Activated B cell treated with CpG ODN at 0.5 μM for 24 hours (primary cell): ENCODE data around the gene MC2R. TPM values are rescaled to one million over a fixed set of nuclear protein-coding genes. Genes with fewer than 3 reads are reported as not detected.

Experiments used
- ATAC-seq: fragments of 200-7000 bp; cut with Tn5 transposase; one replicate; pipeline ENCODE4 v1.10.0; 2021; ENCODE audit warnings: low read depth, mild to moderate bottlenecking, moderate library complexity
- CTCF ChIA-PET: fragments of 350-600 bp; sonication (Branson Sonifier 250); formaldehyde crosslinking; loops from one replicate; lab custom pipeline; 2021; ENCODE audit warnings: antibody characterized with exemption; lab: Charles Lee
- POLR2A ChIA-PET: fragments of 350-600 bp; sonication (Branson Sonifier 250); formaldehyde crosslinking; loops from one replicate; lab custom pipeline; 2021; ENCODE audit warnings: antibody characterized with exemption; lab: Charles Lee
- DNase-seq: peaks from one replicate; pipeline ENCODE4 v3.0.0; 2022
- H3K27ac Mint-ChIP-seq: one replicate; pipeline ENCODE4 v1.8.0; 2020; ENCODE audit warnings: mixed read lengths
- H3K27me3 Mint-ChIP-seq: one replicate; pipeline ENCODE4 v1.8.0; 2021; ENCODE audit warnings: mixed read lengths
- H3K36me3 Mint-ChIP-seq: one replicate; pipeline ENCODE4 v1.8.0; 2021; ENCODE audit warnings: low read depth, mixed read lengths
- H3K4me1 Mint-ChIP-seq: one replicate; pipeline ENCODE4 v1.8.0; 2021; ENCODE audit warnings: mixed read lengths
- H3K4me3 Mint-ChIP-seq: one replicate; pipeline ENCODE4 v1.8.0; 2020; ENCODE audit warnings: mild to moderate bottlenecking, mixed read lengths
- H3K9me3 Mint-ChIP-seq: one replicate; pipeline ENCODE4 v1.8.0; 2020; ENCODE audit warnings: mixed read lengths
- intact Hi-C: fragments of 100-400 bp; cut with micrococcal nuclease; formaldehyde crosslinking; loops from one replicate; pipeline ENCODE4 v1.15.1; 2024
- total RNA-seq: library from RNA; stranded (reverse); gene quantifications from 2 replicates; pipeline ENCODE4 v1.2.3, GENCODE V29; 2022
- TF ChIP-seq, protein P1 (sequence below): fragments of 200-600 bp; IDR thresholded peaks from one replicate; pipeline ENCODE4 v1.8.0; 2022; ENCODE audit warnings: antibody characterized with exemption, mild to moderate bottlenecking

The MC2R gene
- total RNA-seq, 1 donor from 2014 or later = not detected

DNA sequence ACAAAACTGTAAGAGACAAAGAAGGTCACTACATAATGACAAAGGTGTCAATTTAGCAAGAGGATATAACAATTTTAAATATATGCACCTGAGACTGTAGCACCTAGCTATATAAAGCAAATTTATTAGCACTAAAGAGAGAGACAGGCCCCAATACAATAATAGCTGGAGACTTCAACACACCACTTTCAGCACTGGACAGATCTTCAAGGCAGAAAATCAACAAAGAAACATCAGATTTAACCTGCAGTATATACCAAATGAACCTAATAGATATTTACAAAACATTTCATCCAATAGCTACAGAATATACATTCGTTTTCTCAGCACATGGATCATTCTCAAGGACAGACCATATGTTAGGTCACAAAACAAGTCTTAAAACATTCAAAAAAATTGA is 14.7 kb downstream of the MC2R start:
- peaks cover 11% of the 10 kb centered on the region for H3K9me3 Mint-ChIP-seq
- ATAC-seq (no peak), DNase-seq (no peak)
- H3K27ac Mint-ChIP-seq = no peak overlapping the region
- ChIA-PET POLR2A (no interaction called here), CTCF (no interaction called here)
- H3K4me1 Mint-ChIP-seq = no peaks in the 10 kb centered on the region
- H3K4me3 Mint-ChIP-seq = no peak overlapping the region
- intact Hi-C loops = no loop called here
- no peaks in the 10 kb centered on the region for H3K36me3 Mint-ChIP-seq
- TF ChIP-seq, protein P1, sequence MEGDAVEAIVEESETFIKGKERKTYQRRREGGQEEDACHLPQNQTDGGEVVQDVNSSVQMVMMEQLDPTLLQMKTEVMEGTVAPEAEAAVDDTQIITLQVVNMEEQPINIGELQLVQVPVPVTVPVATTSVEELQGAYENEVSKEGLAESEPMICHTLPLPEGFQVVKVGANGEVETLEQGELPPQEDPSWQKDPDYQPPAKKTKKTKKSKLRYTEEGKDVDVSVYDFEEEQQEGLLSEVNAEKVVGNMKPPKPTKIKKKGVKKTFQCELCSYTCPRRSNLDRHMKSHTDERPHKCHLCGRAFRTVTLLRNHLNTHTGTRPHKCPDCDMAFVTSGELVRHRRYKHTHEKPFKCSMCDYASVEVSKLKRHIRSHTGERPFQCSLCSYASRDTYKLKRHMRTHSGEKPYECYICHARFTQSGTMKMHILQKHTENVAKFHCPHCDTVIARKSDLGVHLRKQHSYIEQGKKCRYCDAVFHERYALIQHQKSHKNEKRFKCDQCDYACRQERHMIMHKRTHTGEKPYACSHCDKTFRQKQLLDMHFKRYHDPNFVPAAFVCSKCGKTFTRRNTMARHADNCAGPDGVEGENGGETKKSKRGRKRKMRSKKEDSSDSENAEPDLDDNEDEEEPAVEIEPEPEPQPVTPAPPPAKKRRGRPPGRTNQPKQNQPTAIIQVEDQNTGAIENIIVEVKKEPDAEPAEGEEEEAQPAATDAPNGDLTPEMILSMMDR = no peak
- peaks cover 4% of the 10 kb centered on the region for H3K27me3 Mint-ChIP-seq

DNA sequence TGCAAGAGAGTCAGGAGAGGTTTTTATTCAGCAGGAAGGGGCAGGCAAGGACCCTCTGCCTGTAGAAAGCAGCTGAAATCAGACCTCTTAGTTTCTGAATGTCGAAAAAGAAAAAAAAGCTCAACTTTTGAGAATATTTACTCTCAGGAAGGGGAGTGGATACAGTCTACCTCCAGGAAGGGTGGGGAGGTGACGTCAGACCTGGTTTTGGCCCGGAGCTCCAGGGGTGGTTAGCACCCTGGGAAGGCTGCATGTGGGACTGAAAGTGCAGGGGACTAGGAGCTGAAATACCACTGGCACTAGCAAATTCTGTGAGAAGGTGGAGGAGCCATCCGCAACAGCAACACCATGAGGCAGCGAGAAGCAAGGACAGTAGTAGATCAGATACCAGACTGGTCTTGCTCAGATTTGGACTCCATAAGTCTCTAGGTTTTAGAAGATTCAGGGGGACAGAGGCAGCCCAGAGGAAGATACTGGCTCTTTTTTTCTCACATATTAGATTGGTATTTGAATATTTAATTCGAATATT is 19.8 kb downstream of the MC2R start:
- H3K4me3 Mint-ChIP-seq = no peak overlapping the region

DNA sequence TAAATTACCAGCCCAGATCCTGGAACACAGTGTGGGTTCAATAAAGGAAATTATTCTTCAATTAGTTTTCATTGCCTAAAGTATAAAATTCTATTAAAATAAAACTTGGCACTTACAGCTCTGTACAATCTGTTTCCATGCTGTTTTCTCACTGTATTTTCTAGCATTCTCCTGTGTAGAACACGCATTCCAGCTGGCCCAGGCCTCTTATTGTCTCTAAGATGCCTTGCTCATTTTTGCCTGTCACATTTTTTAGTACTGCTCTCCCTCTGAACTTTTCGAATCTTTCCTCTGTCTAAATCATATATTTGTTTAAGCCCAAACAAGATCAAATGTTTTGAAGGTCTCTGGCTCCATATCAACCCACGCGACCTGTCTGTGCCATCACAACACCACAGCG is 20.8 kb downstream of the MC2R start:
- no peaks in the 10 kb centered on the region for H3K36me3 Mint-ChIP-seq
- H3K27ac Mint-ChIP-seq = no peak overlapping the region
- ChIA-PET CTCF (no interaction called here), POLR2A (no interaction called here)
- intact Hi-C loops = no loop called here
- TF ChIP-seq, protein P1 = no peak
- no peak for ATAC-seq
- no peak overlapping the region for H3K4me3 Mint-ChIP-seq
- peaks cover 24% of the 10 kb centered on the region for H3K4me1 Mint-ChIP-seq
- no peaks in the 10 kb centered on the region for H3K9me3 Mint-ChIP-seq
- no peak for DNase-seq
- H3K27me3 Mint-ChIP-seq = peaks cover 2% of the 10 kb centered on the region

More for the DNA sequence above, 19.8 kb downstream of the MC2R start:
- H3K4me1 Mint-ChIP-seq = peaks cover 24% of the 10 kb centered on the region
- no peaks in the 10 kb centered on the region for H3K36me3 Mint-ChIP-seq
- TF ChIP-seq, protein P1 = no peak
- CTCF ChIA-PET = no interaction called here
- peaks cover 2% of the 10 kb centered on the region for H3K27me3 Mint-ChIP-seq
- H3K9me3 Mint-ChIP-seq = peaks cover 10% of the 10 kb centered on the region
- intact Hi-C loops = no loop called here
- POLR2A ChIA-PET = no interaction called here
- no peak for DNase-seq
- no peak for ATAC-seq
- no peak overlapping the region for H3K27ac Mint-ChIP-seq

DNA sequence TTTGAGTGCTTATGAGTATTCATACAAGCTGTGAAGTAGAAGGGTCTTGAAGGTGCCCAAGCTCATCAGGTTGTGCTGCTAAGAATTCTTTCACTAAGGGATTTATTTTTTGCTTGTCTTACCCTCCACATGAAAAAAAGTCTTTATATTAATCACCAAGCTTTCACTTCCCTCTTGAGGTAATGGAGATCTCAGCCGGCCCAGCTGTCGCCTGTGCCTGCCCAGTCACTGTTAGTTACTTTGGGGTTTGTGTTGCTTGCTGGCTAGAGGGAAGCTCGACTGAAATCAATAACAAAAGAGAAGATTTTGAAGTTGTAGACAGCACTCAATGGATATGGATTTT is 21.9 kb downstream of the MC2R start:
- DNase-seq (no peak), ATAC-seq (peak; percentile 88)
- CTCF ChIA-PET = interaction anchor here (1.4 kb wide), 1 partner anchor 69 kb away, joined by 6 read pairs; the partner anchor contains the start of gene MC5R
- Mint-ChIP-seq H3K9me3 (no peaks in the 10 kb centered on the region), H3K4me1 (peaks cover 24% of the 10 kb centered on the region), H3K4me3 (peak overlapping the region; percentile 52), H3K36me3 (no peaks in the 10 kb centered on the region), H3K27ac (peak overlapping the region; percentile 67), H3K27me3 (peaks cover under 1% of the 10 kb centered on the region)
- intact Hi-C loops = no loop called here
- TF ChIP-seq, protein P1 = no peak
- POLR2A ChIA-PET = interaction anchor here (0.6 kb wide), 1 partner anchor 753 kb away, joined by 3 read pairs; no protein-coding TSS in a partner anchor

DNA sequence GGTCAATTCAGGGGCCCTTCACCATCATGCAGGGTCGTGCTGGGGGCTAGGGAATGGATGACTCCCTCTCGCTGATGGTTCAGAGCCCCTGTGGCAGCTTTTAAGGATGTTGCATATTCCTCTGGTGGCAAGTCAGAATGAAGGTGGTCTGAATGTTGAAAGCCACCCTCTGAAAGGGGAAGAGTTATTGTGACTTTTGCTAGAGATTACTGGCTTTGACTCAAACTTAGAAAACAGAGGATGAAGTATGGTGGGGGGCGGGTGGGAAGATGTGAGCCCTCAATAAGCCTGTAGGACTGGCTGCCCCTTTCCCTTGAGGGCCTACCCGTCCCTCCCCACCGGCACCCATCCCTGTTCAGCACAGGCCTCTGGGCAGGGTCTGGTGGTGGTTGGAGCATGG is 23.2 kb downstream of the MC2R start:
- Mint-ChIP-seq H3K4me1 (peaks cover 24% of the 10 kb centered on the region), H3K9me3 (no peaks in the 10 kb centered on the region), H3K27ac (no peak overlapping the region), H3K36me3 (no peaks in the 10 kb centered on the region), H3K27me3 (no peaks in the 10 kb centered on the region), H3K4me3 (no peak overlapping the region)
- ATAC-seq (no peak), DNase-seq (no peak)
- ChIA-PET CTCF (no interaction called here), POLR2A (interaction anchor here (0.6 to 0.7 kb wide), 2 partner anchors 67 to 1009 kb away, joined by 3 to 5 read pairs; no protein-coding TSS in a partner anchor)
- intact Hi-C loops = no loop called here
- TF ChIP-seq, protein P1 = no peak
